HepG2 (cell line): Measurements from ENCODE around the gene SLC29A1. TPM values are rescaled to one million over a fixed set of nuclear protein-coding genes. Genes with fewer than 3 reads are reported as not detected.

Experiments used
- EEA1 ChIP-seq: sonication (generic); formaldehyde crosslinking; IDR thresholded peaks from 2 replicates; pipeline ENCODE4 v1.5.1; 2020; ENCODE audit warnings: mild to moderate bottlenecking, missing genetic modification reagents, borderline replicate concordance
- FOSL2 ChIP-seq: sonication (generic); formaldehyde crosslinking; IDR thresholded peaks from 2 replicates; pipeline ENCODE4 v1.4.0; 2020; ENCODE audit warnings: missing genetic modification reagents
- FOXK2 ChIP-seq: fragments of 450-650 bp; IDR thresholded peaks from 2 replicates; pipeline ENCODE4 v1.6.1; 2016
- KDM2A ChIP-seq: sonication (generic); formaldehyde crosslinking; IDR thresholded peaks from 2 replicates; pipeline ENCODE4 v1.4.0; 2020; ENCODE audit warnings: low read depth, missing genetic modification reagents, borderline replicate concordance
- MBD4 ChIP-seq: IDR thresholded peaks from 2 replicates; pipeline ENCODE4 v1.6.1; 2012; ENCODE audit warnings: low read length, inconsistent platforms, borderline replicate concordance
- NR1H2 ChIP-seq: sonication (generic); formaldehyde crosslinking; IDR thresholded peaks from 2 replicates; pipeline ENCODE4 v1.8.1; 2022; ENCODE audit warnings: low read depth, missing genetic modification reagents, borderline replicate concordance
- PCBP1 ChIP-seq: fragments of 200-400 bp; formaldehyde crosslinking; IDR thresholded peaks from 2 replicates; pipeline ENCODE4 v1.6.1; 2017; ENCODE audit warnings: mild to moderate bottlenecking, low read depth, low read length, borderline replicate concordance
- RERE ChIP-seq: IDR thresholded peaks from 2 replicates; pipeline ENCODE4 v1.6.1; 2016; ENCODE audit warnings: low read depth, missing genetic modification reagents, missing compliant biosample characterization
- TFDP1 ChIP-seq: IDR thresholded peaks from 2 replicates; pipeline ENCODE4 v1.6.1; 2016; ENCODE audit warnings: missing compliant biosample characterization, missing genetic modification reagents, borderline replicate concordance
- ZBTB43 ChIP-seq: sonication (generic); formaldehyde crosslinking; conservative IDR thresholded peaks from 2 replicates; pipeline ENCODE4 v1.4.0; 2020; ENCODE audit warnings: missing genetic modification reagents
- ZNF138 ChIP-seq: sonication (generic); formaldehyde crosslinking; IDR thresholded peaks from 2 replicates; pipeline ENCODE4 v1.5.0; 2020; ENCODE audit warnings: mild to moderate bottlenecking, low read depth, missing genetic modification reagents
- ZNF646 ChIP-seq: sonication (generic); formaldehyde crosslinking; IDR thresholded peaks from 2 replicates; pipeline ENCODE4 v1.9.0; 2021; ENCODE audit warnings: mild to moderate bottlenecking, missing genetic modification reagents
- ZNF737 ChIP-seq: sonication (generic); formaldehyde crosslinking; IDR thresholded peaks from 2 replicates; pipeline ENCODE4 v1.5.0; 2020; ENCODE audit warnings: missing genetic modification reagents, mild to moderate bottlenecking, borderline replicate concordance
- ZNF782 ChIP-seq: sonication (generic); formaldehyde crosslinking; IDR thresholded peaks from 2 replicates; pipeline ENCODE4 v1.4.0; 2020; ENCODE audit warnings: missing genetic modification reagents, mild to moderate bottlenecking, borderline replicate concordance
- polyA plus RNA-seq, 8 experiments: library from polyadenylated mRNA; depleted of rRNA in 3 of 8; stranded (reverse) in 7 of 8; unstranded in 1 of 8; fragments of >200 nt; fragmentation: Illumina TruSeq in 4 of 8; extraction: Trizol in 4 of 8; gene quantifications; 2 replicates each; pipeline versions ENCODE4 v1.2.1 to v1.2.3, GENCODE V29; 2011 to 2016; ENCODE audit warnings: low read depth in 4 of 8, missing spikeins in 1 of 8, mixed read lengths in 1 of 8; ENCODE audit not compliant: insufficient read depth in 1 of 8
- total RNA-seq, 5 experiments: library from RNA; depleted of rRNA; stranded (reverse); fragments of >200 nt; fragmentation: Illumina TruSeq; extraction: Trizol; gene quantifications; 2 replicates each; pipeline ENCODE4 v1.2.3, GENCODE V29; 2016; ENCODE audit warnings: low read depth in 1 of 5
- TF ChIP-seq, protein P1 (sequence below): sonication (generic); formaldehyde crosslinking; IDR thresholded peaks from 2 replicates; pipeline ENCODE4 v1.5.0; 2020; ENCODE audit warnings: missing genetic modification reagents

The SLC29A1 gene
- total and polyA plus RNA-seq, 2 of the 13 experiments (the other 11 are each of a cell fraction or from before 2014, with no cell fraction given) = 43.2 to 106 TPM

- TF ChIP-seq ZNF646 (CRISPR knock-in tag) (no peak), FOSL2 (CRISPR knock-in tag) (no peak), TFDP1 (CRISPR knock-in tag) (no peak), NR1H2 (no peak), KDM2A (CRISPR knock-in tag) (peak; percentile 83; the same call in 1 of the 2 replicates), ZNF737 (CRISPR knock-in tag) (no peak), ZNF782 (no peak), RERE (CRISPR knock-in tag) (no peak), FOXK2 (no peak), PCBP1 (no peak), ZBTB43 (CRISPR knock-in tag) (no peak), EEA1 (no peak), MBD4 (no peak), ZNF138 (no peak)
- TF ChIP-seq, protein P1, sequence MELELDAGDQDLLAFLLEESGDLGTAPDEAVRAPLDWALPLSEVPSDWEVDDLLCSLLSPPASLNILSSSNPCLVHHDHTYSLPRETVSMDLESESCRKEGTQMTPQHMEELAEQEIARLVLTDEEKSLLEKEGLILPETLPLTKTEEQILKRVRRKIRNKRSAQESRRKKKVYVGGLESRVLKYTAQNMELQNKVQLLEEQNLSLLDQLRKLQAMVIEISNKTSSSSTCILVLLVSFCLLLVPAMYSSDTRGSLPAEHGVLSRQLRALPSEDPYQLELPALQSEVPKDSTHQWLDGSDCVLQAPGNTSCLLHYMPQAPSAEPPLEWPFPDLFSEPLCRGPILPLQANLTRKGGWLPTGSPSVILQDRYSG = no peak
These were observed 33.3 kb downstream of the SLC29A1 start (continued) for GRCh38 chr6:44256775-44257024.
